ENCODE data around the gene SVIL.

SVIL gene

GRCh38 chr10:29634764-29635625 lies at the start of gene SVIL:
TSS of gene SVIL (minus strand) at chr10:29634971. CDS start at chr10:29555058, 79,913 bp downstream.
- ATAC-seq: no peak

- peak; percentile 88 to 96 for ATAC-seq
Measured at GRCh38 chr10:29681676-29682448, 47.1 kb upstream of the SVIL start.

- no peak for ATAC-seq
Measured at GRCh38 chr10:29680091-29680490, 45.3 kb upstream of the SVIL start.

GRCh38 chr10:29676732-29677131 lies 42.0 kb upstream of the SVIL start:
- ATAC-seq: no peak

GRCh38 chr10:29675984-29676383 lies 41.2 kb upstream of the SVIL start:
- no peak for ATAC-seq

GRCh38 chr10:29671968-29672367 lies 37.2 kb upstream of the SVIL start:
- ATAC-seq: no peak

GRCh38 chr10:29671228-29671780 lies 36.5 kb upstream of the SVIL start:
- no peak for ATAC-seq

- ATAC-seq: no peak
Measured at GRCh38 chr10:29670761-29671160, 36.0 kb upstream of the SVIL start.

- ATAC-seq: no peak
Measured at GRCh38 chr10:29669149-29669548, 34.4 kb upstream of the SVIL start.

- no peak for ATAC-seq
Measured at GRCh38 chr10:29668628-29669027, 33.9 kb upstream of the SVIL start.

- ATAC-seq: no peak
Measured at GRCh38 chr10:29667191-29667590, 32.4 kb upstream of the SVIL start.

- ATAC-seq: no peak
Measured at GRCh38 chr10:29666201-29666600, 31.4 kb upstream of the SVIL start.

- no peak for ATAC-seq
Measured at GRCh38 chr10:29663718-29664117, 28.9 kb upstream of the SVIL start.

- peak; percentile 99 for ATAC-seq
Measured at GRCh38 chr10:29658984-29659965, 24.5 kb upstream of the SVIL start.

- ATAC-seq: no peak
Measured at GRCh38 chr10:29657719-29658274, 23.0 kb upstream of the SVIL start.

- ATAC-seq: no peak
Measured at GRCh38 chr10:29656451-29656992, 21.8 kb upstream of the SVIL start.

- ATAC-seq: no peak
Measured at GRCh38 chr10:29652192-29652591, 17.4 kb upstream of the SVIL start.

GRCh38 chr10:29651767-29652166 lies 17.0 kb upstream of the SVIL start:
- no peak for ATAC-seq

GRCh38 chr10:29650552-29650944 lies 15.8 kb upstream of the SVIL start:
- ATAC-seq: no peak

- no peak for ATAC-seq
Measured at GRCh38 chr10:29649561-29650551, 15.1 kb upstream of the SVIL start.

GRCh38 chr10:29648983-29649268 lies 14.2 kb upstream of the SVIL start:
- no peak for ATAC-seq

Measured in activated CD4-positive, CD25-positive, alpha-beta regulatory T cell treated with anti-CD3 and anti-CD28 coated beads, Interleukin-2, amount 50 U/mL, for 24 hours (primary cell).